Keratinocyte (primary cell): ENCODE measurements around the gene ACTG1. TPM values are rescaled to one million over a fixed set of nuclear protein-coding genes. Genes with fewer than 3 reads are reported as not detected.

Experiments
- DNase-seq: peaks from one replicate; pipeline ENCODE4 v3.0.0-alpha.2; 2011; ENCODE audit warnings: low read depth, missing footprints, low spot score
- FAIRE-seq: peaks from 2 replicates; lab custom pipeline; 2011; peaks lifted over from hg19 to GRCh38; lab: Jason Lieb, UNC
- H2AFZ ChIP-seq: 2 replicates; pipeline ENCODE4 v1.6.0; 2012; ENCODE audit warnings: low read length, control low read depth, inconsistent platforms; ENCODE audit not compliant: control insufficient read depth
- H3K27ac ChIP-seq: 2 replicates; pipeline ENCODE4 v1.5.1; 2011; ENCODE audit warnings: low read length; ENCODE audit not compliant: control insufficient read depth, insufficient read depth
- H3K27me3 ChIP-seq: 3 replicates; pipeline ENCODE4 v1.6.0; 2011; ENCODE audit warnings: low read length; ENCODE audit not compliant: control insufficient read depth, insufficient read depth; ENCODE audit errors: extremely low read depth
- H3K36me3 ChIP-seq, 2 experiments: 2 replicates in 1 of 2; 3 replicates in 1 of 2; pipeline ENCODE4 v1.5.1; 2011; ENCODE audit warnings: low read length in 2 of 2, mild to moderate bottlenecking in 1 of 2; ENCODE audit not compliant: control insufficient read depth in 2 of 2, insufficient read depth in 2 of 2; ENCODE audit errors: extremely low read depth in 1 of 2
- H3K4me1 ChIP-seq: 3 replicates; pipeline ENCODE4 v1.5.1; 2011; ENCODE audit warnings: low read length; ENCODE audit not compliant: control insufficient read depth, insufficient read depth; ENCODE audit errors: extremely low read depth
- H3K4me2 ChIP-seq: 3 replicates; pipeline ENCODE4 v1.6.0; 2011; ENCODE audit warnings: low read depth, low read length; ENCODE audit not compliant: control insufficient read depth, insufficient read depth; ENCODE audit errors: extremely low read depth
- H3K4me3 ChIP-seq, 3 experiments: fragments of 200-600 bp in 1 of 3; sonication (generic) in 1 of 3; 2 replicates in 2 of 3; 3 replicates in 1 of 3; pipeline ENCODE4 v1.5.1; 2011 to 2016; ENCODE audit warnings: low read length in 3 of 3, mild to moderate bottlenecking in 3 of 3, control low read depth in 2 of 3, inconsistent platforms in 1 of 3, low read depth in 1 of 3, mixed read lengths in 1 of 3, mixed run types in 1 of 3, moderate library complexity in 1 of 3; ENCODE audit not compliant: control insufficient read depth in 2 of 3, insufficient read depth in 2 of 3; ENCODE audit errors: extremely low read depth in 1 of 3
- H3K79me2 ChIP-seq: 2 replicates; pipeline ENCODE4 v1.6.0; 2012; ENCODE audit warnings: low read length; ENCODE audit not compliant: control insufficient read depth, insufficient read depth
- H3K9ac ChIP-seq: 3 replicates; pipeline ENCODE4 v1.6.0; 2011; ENCODE audit warnings: low read length; ENCODE audit not compliant: control insufficient read depth, insufficient read depth; ENCODE audit errors: extremely low read depth
- H3K9me1 ChIP-seq: 3 replicates; pipeline ENCODE4 v1.6.0; 2011; ENCODE audit warnings: low read length; ENCODE audit not compliant: control insufficient read depth, insufficient read depth; ENCODE audit errors: extremely low read depth
- H3K9me3 ChIP-seq: 2 replicates; pipeline ENCODE4 v1.5.1; 2012; ENCODE audit warnings: low read depth, low read length; ENCODE audit not compliant: control insufficient read depth
- H4K20me1 ChIP-seq: 3 replicates; pipeline ENCODE4 v1.6.0; 2011; ENCODE audit warnings: low read length; ENCODE audit not compliant: control insufficient read depth, insufficient read depth; ENCODE audit errors: extremely low read depth
- EZH2 ChIP-seq: IDR thresholded peaks from one replicate; pipeline ENCODE4 v1.6.1; 2012; ENCODE audit warnings: inconsistent platforms, mild to moderate bottlenecking, low read length, moderate library complexity
- dilution Hi-C: fragments of 300-500 bp; cut with MboI; formaldehyde crosslinking; loops from one replicate; pipeline ENCODE4 v1.7.0; 2020; ENCODE audit warnings: low sequenced_read_pairs; ENCODE audit not compliant: extremely low pct_ligation_motif_present
- polyA plus RNA-seq, 5 experiments: library from polyadenylated mRNA; depleted of rRNA in 3 of 5; stranded (reverse) in 3 of 5; stranded (forward) in 1 of 5; unstranded in 1 of 5; fragments of >200 nt; gene quantifications; 1 replicate in 1 of 5; 2 replicates in 3 of 5; 3 replicates in 1 of 5; pipeline versions ENCODE4 v1.2.1 to v1.2.3, GENCODE V29; 2011 to 2012; ENCODE audit warnings: missing spikeins in 2 of 5, low read depth in 1 of 5, low replicate concordance in 1 of 5
- TF ChIP-seq, protein P1 (sequence below), 3 experiments: IDR thresholded peaks in 1 of 3; conservative IDR thresholded peaks in 1 of 3; optimal IDR thresholded peaks in 1 of 3; 2 replicates in 2 of 3; 3 replicates in 1 of 3; pipeline versions ENCODE3 to v1.5.1; 2011; ENCODE audit warnings: low read length in 3 of 3, mild to moderate bottlenecking in 3 of 3, moderate library complexity in 2 of 3, control low read depth in 1 of 3, inconsistent platforms in 1 of 3; ENCODE audit not compliant: insufficient read depth in 2 of 3; ENCODE audit errors: extremely low read depth in 1 of 3

The ACTG1 gene
- polyA plus RNA-seq, 1 donor (not counting 4 experiments of a cell fraction or from before 2014, with no cell fraction given) = 1,867 TPM

DNA sequence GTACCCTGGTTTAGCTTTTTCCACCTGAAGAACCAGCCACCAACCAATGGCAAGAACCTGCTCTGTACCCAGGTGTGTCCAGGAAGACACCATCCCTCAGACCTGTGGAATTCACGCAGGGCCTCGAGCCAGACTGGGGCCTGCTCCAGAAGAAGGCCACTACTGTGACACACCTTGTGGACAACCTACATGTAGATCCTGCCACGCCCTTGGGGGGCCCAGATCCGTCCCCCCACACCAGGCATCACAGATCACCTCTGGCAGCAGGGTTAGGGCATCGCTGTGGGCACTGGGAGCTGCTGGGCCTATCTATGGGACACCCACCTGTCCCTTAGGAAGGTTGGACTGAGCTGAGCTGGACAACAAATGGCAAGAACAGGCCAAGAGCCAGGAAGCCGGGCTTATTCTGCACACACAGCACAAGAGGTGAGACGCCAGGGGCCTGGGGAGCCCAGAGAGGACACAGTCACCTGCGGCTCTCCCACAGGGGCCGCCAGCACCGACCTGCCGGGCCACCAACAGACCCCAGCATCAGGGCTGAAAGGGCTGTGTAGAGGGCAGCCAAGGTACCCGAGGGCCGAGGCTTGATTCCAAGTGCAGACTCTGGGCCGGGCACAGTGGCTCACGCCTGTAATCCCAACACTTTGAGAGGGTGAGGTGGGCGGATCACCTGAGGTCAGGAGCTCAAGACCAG, 31.8 kb upstream of the ACTG1 start:
- no peak overlapping the region for H3K4me2 ChIP-seq
- no peak for TF ChIP-seq EZH2
- TF ChIP-seq, protein P1, sequence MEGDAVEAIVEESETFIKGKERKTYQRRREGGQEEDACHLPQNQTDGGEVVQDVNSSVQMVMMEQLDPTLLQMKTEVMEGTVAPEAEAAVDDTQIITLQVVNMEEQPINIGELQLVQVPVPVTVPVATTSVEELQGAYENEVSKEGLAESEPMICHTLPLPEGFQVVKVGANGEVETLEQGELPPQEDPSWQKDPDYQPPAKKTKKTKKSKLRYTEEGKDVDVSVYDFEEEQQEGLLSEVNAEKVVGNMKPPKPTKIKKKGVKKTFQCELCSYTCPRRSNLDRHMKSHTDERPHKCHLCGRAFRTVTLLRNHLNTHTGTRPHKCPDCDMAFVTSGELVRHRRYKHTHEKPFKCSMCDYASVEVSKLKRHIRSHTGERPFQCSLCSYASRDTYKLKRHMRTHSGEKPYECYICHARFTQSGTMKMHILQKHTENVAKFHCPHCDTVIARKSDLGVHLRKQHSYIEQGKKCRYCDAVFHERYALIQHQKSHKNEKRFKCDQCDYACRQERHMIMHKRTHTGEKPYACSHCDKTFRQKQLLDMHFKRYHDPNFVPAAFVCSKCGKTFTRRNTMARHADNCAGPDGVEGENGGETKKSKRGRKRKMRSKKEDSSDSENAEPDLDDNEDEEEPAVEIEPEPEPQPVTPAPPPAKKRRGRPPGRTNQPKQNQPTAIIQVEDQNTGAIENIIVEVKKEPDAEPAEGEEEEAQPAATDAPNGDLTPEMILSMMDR (optimal IDR thresholded peaks at IDR 0.05 in 1 of 3, IDR thresholded peaks at IDR 0.05 in 1 of 3, conservative IDR thresholded peaks at IDR 0.05 in 1 of 3; ENCODE audit: extremely low read depth in 1 of 3, insufficient read depth in 2 of 3, low read length in 3 of 3) = no peak
- no peaks in the 10 kb centered on the region for H3K27me3 ChIP-seq
- no peak overlapping the region for H3K27ac ChIP-seq
- H3K9me1 ChIP-seq = no peaks in the 10 kb centered on the region
- no peak for FAIRE-seq
- H3K9ac ChIP-seq = no peak overlapping the region
- H3K79me2 ChIP-seq = peaks cover 2% of the 10 kb centered on the region
- dilution Hi-C loops = no loop called here
- no peak overlapping the region for H2AFZ ChIP-seq
- no peak for DNase-seq
- peaks cover 29 to 36% of the 10 kb centered on the region in 2 experiments for H3K36me3 ChIP-seq
- no peak overlapping the region for H3K4me3 ChIP-seq
- H4K20me1 ChIP-seq = no peaks in the 10 kb centered on the region
- H3K9me3 ChIP-seq = no peaks in the 10 kb centered on the region
- H3K4me1 ChIP-seq = no peaks in the 10 kb centered on the region

DNA sequence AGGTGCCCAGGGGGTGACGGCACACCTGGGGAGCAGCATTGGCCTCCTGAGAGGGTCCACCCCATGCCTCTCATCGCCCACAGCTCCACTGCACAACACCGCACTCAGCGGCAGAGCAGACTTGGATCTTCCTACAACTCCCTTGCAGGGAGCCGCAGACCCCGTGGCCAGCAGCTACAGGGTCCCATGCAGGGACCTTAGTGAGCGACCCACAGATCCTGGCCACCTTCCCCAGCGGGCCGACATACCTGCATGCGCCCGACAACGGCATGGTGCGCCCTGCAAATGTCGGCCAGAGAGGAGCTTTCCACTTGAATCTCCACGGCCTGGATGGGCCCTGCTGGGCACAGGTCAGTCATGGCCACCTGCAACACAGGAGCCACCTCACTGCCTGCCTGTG, 31.2 kb upstream of the ACTG1 start:
- H3K27ac ChIP-seq = no peak overlapping the region
- no peak overlapping the region for H3K4me2 ChIP-seq
- no peaks in the 10 kb centered on the region for H3K9me3 ChIP-seq
- TF ChIP-seq, protein P1 (optimal IDR thresholded peaks at IDR 0.05 in 1 of 3, IDR thresholded peaks at IDR 0.05 in 1 of 3, conservative IDR thresholded peaks at IDR 0.05 in 1 of 3; ENCODE audit: extremely low read depth in 1 of 3, insufficient read depth in 2 of 3, low read length in 3 of 3) = no peak
- TF ChIP-seq EZH2 = no peak
- H3K4me1 ChIP-seq = no peaks in the 10 kb centered on the region
- H4K20me1 ChIP-seq = peaks cover 2% of the 10 kb centered on the region
- H3K27me3 ChIP-seq = no peaks in the 10 kb centered on the region
- DNase-seq (no peak), FAIRE-seq (no peak)
- dilution Hi-C loops = no loop called here
- no peak overlapping the region for H2AFZ ChIP-seq
- no peaks in the 10 kb centered on the region for H3K79me2 ChIP-seq
- H3K9me1 ChIP-seq = no peaks in the 10 kb centered on the region
- H3K4me3 ChIP-seq = no peak overlapping the region
- H3K9ac ChIP-seq = no peak overlapping the region
- peaks cover 24 to 35% of the 10 kb centered on the region in 2 experiments for H3K36me3 ChIP-seq
